KOPT-K1 (cell line): ENCODE data around the gene CC2D1A.

Experiments
- H3K27ac ChIP-seq: fragments of 200-600 bp; sonication (generic); 2 replicates; pipeline ENCODE4 v1.5.1; 2016; ENCODE audit warnings: antibody characterized with exemption, mild to moderate bottlenecking, low read depth, low read length; ENCODE audit not compliant: poor library complexity, severe bottlenecking
- H3K36me3 ChIP-seq: fragments of 200-600 bp; sonication (generic); 2 replicates; pipeline ENCODE4 v1.5.1; 2017; ENCODE audit warnings: antibody characterized with exemption, mild to moderate bottlenecking, low read length, moderate library complexity; ENCODE audit not compliant: insufficient read depth
- H3K9me3 ChIP-seq: fragments of 200-600 bp; sonication (generic); 2 replicates; pipeline ENCODE4 v1.5.1; 2017; ENCODE audit warnings: antibody characterized with exemption, low read length, mild to moderate bottlenecking; ENCODE audit not compliant: insufficient read depth, poor library complexity, severe bottlenecking

CC2D1A gene

DNA sequence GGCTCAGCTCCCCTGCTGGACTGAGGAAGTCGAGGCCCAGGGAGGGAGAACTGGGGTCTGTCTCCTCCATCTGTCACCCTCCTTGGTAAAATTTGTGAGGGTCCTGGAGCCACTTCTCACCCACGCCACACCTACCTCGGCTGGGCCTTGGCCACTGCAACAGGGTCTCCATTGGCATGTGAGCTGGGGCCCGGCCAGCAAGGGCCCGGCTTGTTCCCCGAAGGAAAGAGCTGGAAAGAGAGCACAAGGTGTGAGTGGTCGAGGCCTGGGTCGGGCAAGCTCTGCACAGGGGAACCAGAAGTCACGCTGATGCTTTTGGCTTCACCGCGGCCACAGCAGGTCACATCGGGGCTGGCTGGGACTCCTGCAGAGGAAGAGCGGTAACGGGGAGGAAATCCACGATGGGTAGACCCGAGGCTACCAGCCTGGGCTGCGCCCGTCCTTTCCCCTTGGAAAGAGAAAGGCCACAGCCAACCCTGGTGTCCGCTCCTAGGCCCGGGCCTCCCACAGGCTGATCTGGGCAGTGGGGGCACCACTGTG is 20.1 kb upstream of the CC2D1A start:
- no peak overlapping the region for H3K27ac ChIP-seq
- no peaks in the 10 kb centered on the region for H3K9me3 ChIP-seq
- H3K36me3 ChIP-seq: no peaks in the 10 kb centered on the region

DNA sequence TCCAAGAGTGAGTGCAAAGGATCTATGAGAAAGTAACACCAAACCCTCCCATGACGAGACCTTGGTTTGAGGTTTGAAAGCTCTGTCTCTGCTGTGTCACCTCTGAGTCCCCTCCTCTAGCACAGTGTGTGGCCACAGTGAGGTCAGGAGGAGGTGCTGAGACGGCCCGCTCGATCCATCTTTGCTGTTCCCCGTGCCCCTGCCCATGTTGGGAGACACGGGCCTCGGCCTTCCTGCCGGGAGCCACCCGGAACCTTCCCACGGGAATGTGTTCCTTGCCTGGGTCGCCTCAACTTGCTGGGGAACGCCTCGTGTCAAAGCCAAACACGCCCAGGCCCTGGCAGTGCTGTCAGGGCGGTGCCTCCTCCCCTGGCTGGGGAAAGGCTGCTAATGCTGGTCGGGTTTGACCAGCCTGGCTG is 19.0 kb upstream of the CC2D1A start:
- no peaks in the 10 kb centered on the region for H3K36me3 ChIP-seq
- no peaks in the 10 kb centered on the region for H3K9me3 ChIP-seq
- H3K27ac ChIP-seq: no peak overlapping the region

DNA sequence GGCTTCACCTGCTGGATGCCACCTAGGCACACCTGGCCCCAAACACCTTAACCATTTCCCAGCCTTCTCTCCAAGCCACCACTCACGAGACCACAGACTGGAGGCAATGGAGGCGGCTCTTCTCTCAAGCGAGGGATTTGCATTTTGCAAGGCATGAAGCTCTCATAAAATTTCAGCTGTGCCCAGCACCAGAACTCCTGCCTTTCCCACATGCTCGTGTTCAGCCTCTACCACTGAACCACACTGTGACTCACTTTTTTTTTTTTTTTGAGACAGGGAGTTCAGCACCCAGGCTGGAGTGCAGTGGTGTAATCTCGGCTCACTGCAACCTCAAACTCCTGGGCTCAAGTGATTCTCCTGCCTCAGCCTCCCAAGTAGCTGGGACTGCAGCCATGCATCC is 18.5 kb upstream of the CC2D1A start:
- H3K27ac ChIP-seq: no peak overlapping the region
- H3K36me3 ChIP-seq: no peaks in the 10 kb centered on the region
- no peaks in the 10 kb centered on the region for H3K9me3 ChIP-seq

DNA sequence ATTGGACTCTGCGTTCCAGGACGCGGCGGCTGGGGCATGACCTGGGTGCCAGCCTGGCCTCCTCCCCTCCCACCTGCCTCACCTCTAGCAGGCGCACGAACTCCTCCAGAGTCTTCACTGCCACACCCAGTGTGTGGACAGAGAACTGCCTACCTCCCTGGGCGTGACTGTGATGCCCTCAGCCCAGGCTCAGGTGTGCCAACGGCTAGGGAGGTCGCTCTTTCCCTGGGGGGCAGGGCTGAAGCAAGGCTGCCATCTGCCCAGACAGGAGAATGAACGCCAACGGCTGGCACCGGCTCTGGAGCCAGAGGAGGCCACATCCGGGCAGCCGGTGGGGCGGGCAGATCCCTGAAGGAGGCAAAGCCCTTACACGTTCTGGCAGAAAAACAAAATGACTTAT is 17.7 kb upstream of the CC2D1A start:
- H3K9me3 ChIP-seq: no peaks in the 10 kb centered on the region

DNA sequence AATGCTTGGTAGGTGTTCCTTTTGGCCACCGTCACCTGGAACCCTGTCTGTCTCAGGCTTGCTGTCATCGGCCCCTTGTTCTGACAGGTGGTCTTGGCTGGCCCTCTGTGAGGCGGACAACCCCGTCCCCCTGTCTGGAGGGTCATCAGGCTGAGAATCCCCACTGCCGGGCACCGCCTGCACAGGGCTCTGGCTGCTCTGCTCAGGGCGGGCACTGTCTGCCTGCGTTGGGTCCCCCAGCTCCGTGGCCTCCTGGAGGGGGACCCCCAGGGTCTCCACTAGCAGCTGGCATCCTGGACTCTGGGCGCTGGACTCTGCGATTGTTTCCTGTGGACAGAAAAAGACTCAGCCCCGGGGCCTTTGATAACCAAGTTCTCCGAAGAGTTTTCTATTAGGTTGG is 15.9 kb upstream of the CC2D1A start:
- Histone ChIP-seq H3K27ac (no peak overlapping the region), H3K36me3 (no peaks in the 10 kb centered on the region), H3K9me3 (no peaks in the 10 kb centered on the region)

More for the DNA sequence above, 17.7 kb upstream of the CC2D1A start:
- H3K27ac ChIP-seq: no peak overlapping the region
- no peaks in the 10 kb centered on the region for H3K36me3 ChIP-seq

DNA sequence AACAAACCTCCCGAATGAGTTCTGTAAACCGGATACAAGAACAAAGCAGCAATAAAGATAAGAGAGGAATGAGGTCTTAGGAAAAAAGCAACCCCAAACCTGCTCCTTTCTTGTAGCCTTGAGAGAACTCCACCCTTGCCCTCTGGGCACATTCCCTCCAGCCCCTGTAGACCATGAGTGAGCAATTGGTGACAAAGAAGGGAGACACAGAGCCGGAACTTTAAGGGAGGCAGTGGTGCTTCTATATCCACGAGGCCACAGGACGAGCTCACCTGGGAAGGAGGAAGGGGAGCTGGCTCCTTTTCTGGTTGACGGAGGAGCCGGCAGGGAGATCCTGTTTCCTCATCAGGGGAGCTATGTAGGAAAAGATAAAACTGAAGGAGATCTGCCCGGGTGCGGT is 13.1 kb upstream of the CC2D1A start:
- Histone ChIP-seq H3K27ac (no peak overlapping the region), H3K36me3 (no peaks in the 10 kb centered on the region), H3K9me3 (no peaks in the 10 kb centered on the region)

DNA sequence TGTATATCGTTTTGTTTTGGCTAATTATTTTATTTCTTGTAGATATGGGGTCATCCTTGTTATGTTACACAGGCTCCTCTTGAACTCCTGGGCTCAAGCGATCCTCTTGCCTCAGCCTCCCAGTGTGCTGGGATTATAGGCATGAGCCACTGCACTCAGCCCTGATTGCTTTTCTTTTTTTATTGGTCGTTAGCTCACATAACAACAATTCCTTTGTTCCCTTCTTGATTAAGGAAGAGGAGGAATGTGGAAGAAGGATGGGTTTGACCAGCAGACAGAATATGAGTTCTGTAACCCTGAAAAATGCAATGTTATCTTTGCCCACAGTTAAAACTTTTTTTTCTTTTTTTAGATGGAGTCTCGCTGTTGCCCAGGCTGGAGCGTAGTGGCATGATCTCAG is 11.4 kb upstream of the CC2D1A start:
- H3K9me3 ChIP-seq: no peaks in the 10 kb centered on the region
- no peak overlapping the region for H3K27ac ChIP-seq
- no peaks in the 10 kb centered on the region for H3K36me3 ChIP-seq

DNA sequence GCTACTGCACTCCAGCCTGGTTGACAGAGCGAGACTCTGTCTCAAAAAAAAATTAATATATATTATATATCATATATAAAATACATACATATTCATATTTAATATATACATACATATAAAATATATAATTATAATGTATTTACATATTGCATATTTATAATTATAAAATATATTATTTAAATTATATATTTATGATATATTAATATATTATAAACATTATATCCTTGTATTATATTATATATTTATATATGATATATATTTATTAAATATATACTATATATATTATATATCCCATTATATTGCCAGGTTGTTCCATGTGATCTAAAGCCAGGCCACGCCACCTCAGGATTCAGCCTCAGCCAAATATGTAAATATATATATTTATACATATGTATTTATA is 9.8 kb upstream of the CC2D1A start:
- Histone ChIP-seq H3K27ac (no peak overlapping the region), H3K9me3 (no peaks in the 10 kb centered on the region), H3K36me3 (no peaks in the 10 kb centered on the region)

DNA sequence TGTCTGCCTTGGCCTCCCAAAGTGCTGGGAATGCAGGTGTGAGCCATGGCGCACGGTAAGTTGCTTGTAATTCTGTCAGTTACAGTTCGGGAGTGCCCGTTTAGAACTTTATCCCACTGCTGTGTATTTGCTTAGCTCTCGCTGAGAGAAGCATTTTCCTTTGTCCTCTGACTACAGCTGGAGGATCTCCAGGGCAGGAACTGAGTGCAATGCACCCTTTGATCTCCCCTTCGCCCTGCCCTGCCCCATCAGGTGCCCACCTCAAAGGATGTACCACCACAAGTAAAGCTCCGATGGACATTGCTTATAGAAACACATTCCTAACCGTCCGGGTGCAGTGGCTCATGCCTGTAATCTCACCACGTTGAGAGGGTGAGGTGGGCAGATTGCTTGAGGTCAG is 6.6 kb upstream of the CC2D1A start:
- Histone ChIP-seq H3K9me3 (no peaks in the 10 kb centered on the region), H3K27ac (no peak overlapping the region), H3K36me3 (no peaks in the 10 kb centered on the region)

DNA sequence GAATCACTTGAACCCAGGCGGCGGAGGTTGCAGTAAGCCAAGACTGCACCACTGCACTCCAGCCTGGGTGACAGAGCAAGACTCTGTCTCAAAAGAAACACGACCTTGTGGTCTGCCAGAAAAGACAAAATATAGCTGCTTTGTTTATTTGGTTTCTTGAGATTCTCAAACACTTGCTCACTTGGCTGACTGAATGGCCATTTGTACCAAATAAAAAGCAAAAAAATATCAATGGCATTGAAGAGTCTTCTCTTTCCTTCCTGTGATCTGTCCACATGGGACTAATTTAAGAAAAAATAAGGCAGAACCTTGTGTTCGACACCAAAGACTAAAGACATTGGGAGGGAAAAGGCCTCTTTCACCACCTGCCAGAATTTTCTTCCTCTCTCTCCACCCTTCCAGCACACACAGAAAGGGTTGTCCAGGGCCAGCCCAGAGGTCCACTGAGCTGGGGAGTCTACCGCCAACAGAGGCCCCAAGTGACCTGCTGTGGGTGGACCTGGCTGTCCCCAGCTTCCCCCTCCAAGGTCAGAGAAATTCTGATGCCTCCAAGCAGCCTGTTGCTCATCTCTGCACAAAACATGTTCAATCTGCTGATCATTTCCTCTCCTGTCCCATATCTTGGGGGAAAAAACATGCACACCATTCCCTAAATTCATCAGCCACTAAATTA is 6.0 kb upstream of the CC2D1A start:
- Histone ChIP-seq H3K27ac (no peak overlapping the region), H3K36me3 (no peaks in the 10 kb centered on the region), H3K9me3 (no peaks in the 10 kb centered on the region)

DNA sequence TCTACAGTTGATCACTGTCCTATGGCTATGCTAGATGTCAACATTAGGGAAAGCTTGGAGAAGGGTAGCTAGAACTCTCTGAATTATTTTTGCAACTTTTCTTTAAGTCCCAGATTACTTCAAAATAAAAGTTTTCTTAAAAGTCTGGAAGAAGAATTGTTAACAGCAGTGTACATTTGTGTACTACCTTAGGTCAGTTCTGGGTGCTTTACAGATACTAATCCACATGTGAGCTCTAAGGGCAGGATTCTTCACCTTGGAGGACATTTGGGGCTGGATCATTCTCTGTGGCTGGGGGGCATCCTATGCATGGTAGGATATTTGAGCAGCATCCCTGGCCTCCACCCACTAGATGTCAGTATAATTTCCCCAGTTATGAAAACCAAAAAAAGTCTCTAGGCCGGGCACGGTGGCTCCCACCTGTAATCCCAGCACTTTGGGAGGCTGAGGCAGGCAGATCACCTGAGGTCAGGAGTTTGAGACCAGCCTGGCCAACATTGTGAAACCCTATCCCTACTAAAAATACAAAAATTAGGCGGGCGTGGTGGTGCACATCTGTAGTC is 2.9 kb upstream of the CC2D1A start:
- H3K27ac ChIP-seq: no peak overlapping the region
- no peaks in the 10 kb centered on the region for H3K36me3 ChIP-seq
- H3K9me3 ChIP-seq: no peaks in the 10 kb centered on the region

DNA sequence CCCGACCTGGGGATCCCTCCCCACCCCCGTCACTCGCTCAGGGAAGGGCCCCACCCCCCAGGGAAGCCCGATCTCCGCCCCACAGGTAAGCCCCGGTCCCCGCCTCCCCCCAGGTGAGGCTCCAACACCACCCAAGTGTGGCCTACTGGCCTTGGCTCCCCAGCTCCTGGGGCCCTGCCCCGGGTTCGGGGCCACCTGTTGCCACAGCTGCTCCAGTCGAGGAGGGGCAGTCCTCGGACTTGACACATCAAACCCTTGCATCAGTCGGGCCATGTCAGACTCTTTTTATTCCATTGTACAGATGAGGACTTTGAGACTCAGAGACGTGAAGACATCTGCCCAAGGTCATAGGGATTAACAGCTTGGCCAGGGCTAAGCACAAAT is 512 bp downstream of the CC2D1A start:
- Histone ChIP-seq H3K36me3 (peaks cover 17% of the 10 kb centered on the region; the same call in 1 of the 2 replicates), H3K27ac (peak overlapping the region; percentile 76), H3K9me3 (no peaks in the 10 kb centered on the region)

DNA sequence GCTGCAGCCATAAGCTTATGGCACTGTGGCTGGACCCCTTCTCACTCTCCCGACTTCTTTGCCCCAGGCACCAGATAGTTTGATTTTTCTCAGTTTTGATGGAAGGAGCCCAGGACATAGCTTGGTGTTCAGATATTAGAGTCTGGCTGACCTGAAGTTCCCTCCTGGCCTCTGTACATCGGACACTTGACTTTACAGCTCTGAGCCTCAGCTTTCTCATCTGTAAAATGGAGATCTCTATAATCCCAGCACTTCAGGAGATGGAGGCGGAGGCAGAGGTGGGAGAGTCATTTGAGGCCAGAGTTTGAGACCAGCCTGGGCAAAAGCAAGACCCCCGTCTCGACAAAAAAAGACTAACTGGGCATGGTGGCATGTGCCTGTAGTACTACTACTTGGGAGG is 909 bp downstream of the CC2D1A start:
- Histone ChIP-seq H3K27ac (peak overlapping the region; percentile 76), H3K9me3 (no peaks in the 10 kb centered on the region)

DNA sequence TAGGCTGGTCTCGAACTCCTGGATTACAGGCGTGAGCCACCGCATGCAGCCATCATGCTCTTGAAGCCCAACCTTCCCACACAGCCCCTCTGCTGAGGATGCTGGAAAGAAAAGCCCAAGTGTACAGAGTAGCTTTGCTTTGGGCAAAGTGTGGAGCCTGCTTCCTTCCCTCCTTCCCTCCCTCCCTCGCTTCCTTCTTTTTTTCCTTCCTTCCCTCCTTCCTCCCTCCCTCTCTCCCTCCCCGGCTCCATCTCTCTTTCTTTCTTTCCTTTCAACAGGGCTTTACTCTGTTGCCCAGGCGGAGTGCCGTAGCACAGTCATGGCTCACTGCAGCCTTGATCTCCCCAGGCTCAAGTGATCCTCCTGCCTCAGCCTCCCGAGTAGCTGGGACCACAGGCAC is 2.7 kb downstream of the CC2D1A start:
- H3K27ac ChIP-seq: no peak overlapping the region
- H3K36me3 ChIP-seq: peaks cover 37% of the 10 kb centered on the region; the same call in 1 of the 2 replicates
- H3K9me3 ChIP-seq: no peaks in the 10 kb centered on the region

More for the DNA sequence above, 909 bp downstream of the CC2D1A start:
- peaks cover 20% of the 10 kb centered on the region; the same call in 1 of the 2 replicates for H3K36me3 ChIP-seq

DNA sequence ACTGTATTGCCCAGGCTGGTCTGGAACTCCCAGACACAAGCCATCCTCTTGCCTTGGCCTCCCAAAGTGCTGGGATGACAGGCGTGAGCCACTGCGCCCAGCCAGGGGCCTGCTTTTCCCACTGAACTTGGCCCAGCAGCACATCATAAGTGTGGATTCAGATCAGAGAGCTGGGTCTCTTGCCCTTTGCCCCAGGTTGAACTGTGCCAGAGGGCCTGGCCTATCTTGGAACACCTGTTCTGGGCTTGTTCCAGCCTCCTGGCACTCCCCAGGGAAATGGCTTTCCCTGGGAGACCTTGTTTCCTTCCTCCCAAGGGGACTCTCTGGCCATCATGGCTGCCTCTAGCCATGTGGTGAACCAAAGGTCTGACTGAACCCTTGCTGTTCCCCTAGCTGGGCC is 3.4 kb downstream of the CC2D1A start:
- no peaks in the 10 kb centered on the region for H3K9me3 ChIP-seq
- H3K36me3 ChIP-seq: peaks cover 41% of the 10 kb centered on the region; the same call in 1 of the 2 replicates
- H3K27ac ChIP-seq: no peak overlapping the region

DNA sequence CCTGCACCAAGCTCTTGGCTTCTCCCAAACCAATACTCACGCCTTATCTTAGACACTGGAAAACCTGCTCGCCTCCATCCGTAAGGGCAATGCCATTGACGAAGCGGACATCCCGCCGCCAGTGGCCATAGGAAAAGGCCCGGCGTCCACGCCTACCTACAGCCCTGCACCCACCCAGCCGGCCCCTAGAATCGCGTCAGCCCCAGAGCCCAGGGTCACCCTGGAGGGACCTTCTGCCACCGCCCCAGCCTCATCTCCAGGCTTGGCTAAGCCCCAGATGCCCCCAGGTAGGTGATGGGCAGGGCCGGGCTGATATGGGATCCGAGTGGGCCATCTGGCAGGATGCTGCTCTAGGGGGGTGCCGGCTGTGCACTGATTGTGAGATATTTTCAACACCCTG is 7.4 kb downstream of the CC2D1A start:
- no peaks in the 10 kb centered on the region for H3K9me3 ChIP-seq
- H3K27ac ChIP-seq: no peak overlapping the region
- peaks cover 72% of the 10 kb centered on the region for H3K36me3 ChIP-seq
